B cell (primary cell): Measurements from ENCODE around the gene EXD3. TPM values are rescaled to one million over a fixed set of nuclear protein-coding genes. Genes with fewer than 3 reads are reported as not detected.

Source experiments
- ATAC-seq: fragments of 200-7000 bp; cut with Tn5 transposase; one replicate; pipeline ENCODE4 v1.10.0; 2021; ENCODE audit warnings: low read depth, mild to moderate bottlenecking, moderate number of reproducible peaks, moderate library complexity
- CTCF ChIA-PET: fragments of 350-600 bp; sonication (Branson Sonifier 250); formaldehyde crosslinking; loops from one replicate; lab custom pipeline; 2021; ENCODE audit warnings: antibody characterized with exemption, inconsistent platforms; lab: Charles Lee
- POLR2A ChIA-PET: fragments of 350-600 bp; sonication (Branson Sonifier 250); formaldehyde crosslinking; loops from one replicate; lab custom pipeline; 2021; ENCODE audit warnings: antibody characterized with exemption; lab: Charles Lee
- DNase-seq: peaks from one replicate; pipeline ENCODE4 v3.0.0; 2013
- H2AFZ ChIP-seq: 2 replicates; pipeline ENCODE4 v1.6.1; 2012; ENCODE audit warnings: mild to moderate bottlenecking, low read depth, low read length; ENCODE audit not compliant: insufficient read depth, poor library complexity, severe bottlenecking
- H3K27ac ChIP-seq, 2 donors: 1 replicate in 1 of 2; 2 replicates in 1 of 2; pipeline ENCODE4 v1.5.1; 2012 to 2013; ENCODE audit warnings: low read length in 2 of 2, mild to moderate bottlenecking in 2 of 2, moderate library complexity in 1 of 2
- H3K27me3 ChIP-seq, 4 experiments: fragments of 200-600 bp in 1 of 4; sonication (generic) in 1 of 4; replicated peaks in 1 of 4; 1 replicate in 2 of 4; 2 replicates in 2 of 4; pipeline versions ENCODE4 v1.6.1 to v1.7.0; 2013 to 2016; ENCODE audit warnings: low read length in 3 of 4, mild to moderate bottlenecking in 2 of 4, mixed read lengths in 1 of 4, moderate library complexity in 1 of 4; ENCODE audit not compliant: insufficient read depth in 4 of 4, control insufficient read depth in 3 of 4; ENCODE audit errors: control extremely low read depth in 1 of 4
- H3K36me3 ChIP-seq, 2 experiments: replicated peaks in 1 of 2; 1 replicate in 1 of 2; 2 replicates in 1 of 2; pipeline versions ENCODE4 v1.6.1 to v1.7.1; 2013; ENCODE audit warnings: low read length in 1 of 2; ENCODE audit not compliant: insufficient read depth in 2 of 2, control insufficient read depth in 1 of 2; ENCODE audit errors: control extremely low read depth in 1 of 2, extremely low read depth in 1 of 2
- H3K4me1 ChIP-seq, 2 donors: fragments of 200-600 bp in 1 of 2; sonication (generic) in 1 of 2; 1 replicate in 1 of 2; 2 replicates in 1 of 2; pipeline versions ENCODE4 v1.5.1 to v1.6.1; 2013 to 2017; ENCODE audit warnings: low read length in 2 of 2; ENCODE audit not compliant: control insufficient read depth in 2 of 2, insufficient read depth in 2 of 2
- H3K4me2 ChIP-seq: replicated peaks from 2 replicates; pipeline ENCODE3; 2012; ENCODE audit warnings: mild to moderate bottlenecking, low read depth, low read length; ENCODE audit not compliant: poor library complexity, severe bottlenecking
- H3K4me3 ChIP-seq, 5 experiments: fragments of 200-600 bp in 1 of 5; sonication (generic) in 1 of 5; 1 replicate in 3 of 5; 2 replicates in 2 of 5; pipeline versions ENCODE4 v1.5.1 to v1.7.0; 2011 to 2016; ENCODE audit warnings: low read length in 4 of 5, mild to moderate bottlenecking in 4 of 5, low read depth in 2 of 5, control low read depth in 1 of 5, moderate library complexity in 1 of 5; ENCODE audit not compliant: insufficient read depth in 1 of 5; ENCODE audit errors: control extremely low read depth in 1 of 5, extremely low read depth in 1 of 5
- H3K79me2 ChIP-seq: fragments of 200-600 bp; sonication (generic); one replicate; pipeline ENCODE4 v1.6.0; 2016; ENCODE audit warnings: low read length; ENCODE audit not compliant: control insufficient read depth, insufficient read depth
- H3K9ac ChIP-seq: fragments of 200-600 bp; sonication (generic); 2 replicates; pipeline ENCODE4 v1.6.1; 2017; ENCODE audit warnings: mild to moderate bottlenecking, low read length, moderate library complexity
- H3K9me3 ChIP-seq, 3 donors: one replicate each; pipeline versions ENCODE4 v1.6.1 to v1.7.1; 2013; ENCODE audit warnings: low read length in 2 of 3; ENCODE audit not compliant: control insufficient read depth in 2 of 3, insufficient read depth in 1 of 3; ENCODE audit errors: control extremely low read depth in 1 of 3
- H4K20me1 ChIP-seq: 2 replicates; pipeline ENCODE4 v1.6.0; 2012; ENCODE audit warnings: mild to moderate bottlenecking, low read length; ENCODE audit not compliant: insufficient read depth, control insufficient read depth, poor library complexity, severe bottlenecking
- H3K27ac Mint-ChIP-seq: one replicate; pipeline ENCODE4 v1.8.0; 2021; ENCODE audit warnings: mixed read lengths
- H3K27me3 Mint-ChIP-seq: one replicate; pipeline ENCODE4 v1.8.0; 2021; ENCODE audit warnings: mixed read lengths
- H3K4me1 Mint-ChIP-seq: one replicate; pipeline ENCODE4 v1.8.0; 2021; ENCODE audit warnings: mixed read lengths
- H3K4me3 Mint-ChIP-seq: one replicate; pipeline ENCODE4 v1.8.0; 2021; ENCODE audit warnings: mixed read lengths
- H3K9me3 Mint-ChIP-seq: one replicate; pipeline ENCODE4 v1.8.0; 2022; ENCODE audit warnings: mixed read lengths; ENCODE audit not compliant: insufficient read depth
- CTCF ChIP-seq: fragments of 200-600 bp; IDR thresholded peaks from one replicate; pipeline ENCODE4 v1.8.0; 2022; ENCODE audit warnings: antibody characterized with exemption, mild to moderate bottlenecking
- EZH2 ChIP-seq: IDR thresholded peaks from 2 replicates; pipeline ENCODE4 v1.6.1; 2012; ENCODE audit warnings: borderline replicate concordance, low read depth, mild to moderate bottlenecking, moderate library complexity, low read length; ENCODE audit not compliant: insufficient read depth, poor library complexity, severe bottlenecking
- whole genome bisulfite sequencing: methylation state at CpG from one replicate; pipeline ENCODE4 v1.1.5; 2013; ENCODE audit warnings: missing lambda C conversion rate; ENCODE audit not compliant: insufficient coverage; 5-methylcytosine and 5-hydroxymethylcytosine counted together
- intact Hi-C: fragments of 100-400 bp; cut with micrococcal nuclease; formaldehyde crosslinking; loops from one replicate; pipeline ENCODE4 v1.10.0; 2022
- polyA plus RNA-seq: library from polyadenylated mRNA; depleted of rRNA; stranded (reverse); fragments of >200 nt; gene quantifications from 2 replicates; pipeline ENCODE4 v1.2.3, GENCODE V29; 2012
- total RNA-seq, 2 donors: library from RNA; stranded (reverse); fragments of 120-200 nt in 1 of 2; gene quantifications; 1 replicate in 1 of 2; 2 replicates in 1 of 2; pipeline versions ENCODE4 v1.2.3 to v1.2.4, GENCODE V29; 2013 to 2022

The EXD3 gene
- total and polyA plus RNA-seq, 2 donors (not counting 1 experiment from before 2014, with no cell fraction given), result 22.5 to 23.7 TPM

GRCh38 chr9:137446851-137447471 lies 24.0 kb upstream of the EXD3 start:
- Mint-ChIP-seq H3K4me1 (peaks cover 8% of the 10 kb centered on the region), H3K4me3 (no peak overlapping the region), H3K27ac (no peak overlapping the region), H3K9me3 (no peaks in the 10 kb centered on the region), H3K27me3 (peaks cover 8% of the 10 kb centered on the region)
- Histone ChIP-seq H3K4me1 (peaks cover 8 to 23% of the 10 kb centered on the region in 2 donors), H3K4me3 (no peak overlapping the region), H3K9me3 (peaks cover 0 to 3% (median 0%) of the 10 kb centered on the region in 3 donors), H3K36me3 (no peaks in the 10 kb centered on the region), H3K79me2 (no peaks in the 10 kb centered on the region), H4K20me1 (no peaks in the 10 kb centered on the region), H3K4me2 (no peak overlapping the region), H3K27me3 (peaks cover 0 to 13% (median 7%) of the 10 kb centered on the region in 4 experiments), H2AFZ (no peak overlapping the region), H3K9ac (no peak overlapping the region), H3K27ac (no peak overlapping the region)
- DNase-seq (no peak), ATAC-seq (no peak)
- ChIA-PET POLR2A (interaction anchor here (1.0 kb wide), 1 partner anchor 10 kb away, joined by 3 read pairs; no protein-coding TSS in a partner anchor), CTCF (interaction anchor here (1.0 to 1.5 kb wide), 3 partner anchors 15 to 160 kb away, joined by 3 to 6 read pairs (median 4); partner anchors contain the start of gene NRARP)
- TF ChIP-seq EZH2 (no peak), CTCF (no peak)
- 74% methylated on average over 21 of the region's 21 CpGs for WGBS
- intact Hi-C loops, result no loop called here

- peaks cover 8% of the 10 kb centered on the region for H3K4me1 Mint-ChIP-seq
- H3K27me3 Mint-ChIP-seq, result peaks cover 11% of the 10 kb centered on the region
- Histone ChIP-seq H3K27me3 (peaks cover 0 to 20% (median 7%) of the 10 kb centered on the region in 4 experiments), H3K4me3 (no peak overlapping the region), H3K79me2 (no peaks in the 10 kb centered on the region), H3K27ac (no peak overlapping the region), H3K4me2 (no peak overlapping the region), H3K4me1 (peaks cover 7 to 26% of the 10 kb centered on the region in 2 donors), H3K36me3 (no peaks in the 10 kb centered on the region), H2AFZ (no peak overlapping the region), H3K9me3 (peaks cover 0 to 3% (median 0%) of the 10 kb centered on the region in 3 donors), H3K9ac (no peak overlapping the region), H4K20me1 (no peaks in the 10 kb centered on the region)
- ATAC-seq (no peak), DNase-seq (no peak)
- ChIA-PET POLR2A (no interaction called here), CTCF (interaction anchor here (0.6 to 1.7 kb wide), 6 partner anchors 9 to 159 kb away, joined by 3 to 7 read pairs (median 4); partner anchors contain the start of genes EXD3, NOXA1 and NRARP)
- intact Hi-C loops, result loop anchor here (1.0 to 2.0 kb wide), 4 partner anchors 23 to 210 kb away; partner anchors contain the start of genes EXD3 and NOXA1
- WGBS, result 80% methylated on average over 13 of the region's 19 CpGs
- H3K9me3 Mint-ChIP-seq, result no peaks in the 10 kb centered on the region
- H3K27ac Mint-ChIP-seq, result no peak overlapping the region
- TF ChIP-seq EZH2 (no peak), CTCF (no peak)
- H3K4me3 Mint-ChIP-seq, result no peak overlapping the region
Measured at GRCh38 chr9:137445930-137446431, 23.0 kb upstream of the EXD3 start.
